Mammary epithelial cell (primary cell): ENCODE measurements around the gene FILIP1L.

Source experiments
- CTCF ChIP-seq, 2 donors: IDR thresholded peaks in 1 of 2; conservative IDR thresholded peaks in 1 of 2; 2 replicates each; pipeline ENCODE4 v1.5.1; 2011 to 2012; ENCODE audit warnings: inconsistent platforms in 2 of 2, low read length in 2 of 2, mild to moderate bottlenecking in 2 of 2, control low read depth in 1 of 2, low read depth in 1 of 2; ENCODE audit not compliant: insufficient read depth in 1 of 2; ENCODE audit errors: extremely low read depth in 1 of 2
- EZH2 ChIP-seq: IDR thresholded peaks from 2 replicates; pipeline ENCODE4 v1.6.1; 2012; ENCODE audit warnings: low read length, inconsistent platforms, borderline replicate concordance

GRCh38 chr3:100079328-100079727 lies 35.0 kb downstream of the FILIP1L start:
- TF ChIP-seq CTCF (conservative IDR thresholded peaks at IDR 0.05 in 1 of 2, IDR thresholded peaks at IDR 0.05 in 1 of 2; ENCODE audit: extremely low read depth in 1 of 2, insufficient read depth in 1 of 2, low read depth in 1 of 2, low read length in 2 of 2): no peak
- no peak for TF ChIP-seq EZH2
